ENCODE measurements around the gene CTSA.

GRCh38 chr20:45888681-45889080 is 2.5 kb upstream of the CTSA start:
- no peak for TF ChIP-seq CTCF (IDR thresholded peaks at IDR 0.05)
- no peak for TF ChIP-seq ZFX (IDR thresholded peaks at IDR 0.05; ENCODE audit: borderline replicate concordance)

All from 22Rv1 (cell line).